Transverse colon (tissue), 4 donors: Measurements from ENCODE around the gene PRSS50. TPM values are rescaled to one million over a fixed set of nuclear protein-coding genes. Genes with fewer than 3 reads are reported as not detected.

ENCODE experiments used
- DNase-seq: peaks from one replicate; pipeline ENCODE4 v3.0.0-alpha.2; 2019
- H3K27ac ChIP-seq, 4 donors: fragments of 200-600 bp; sonication (generic); 2 replicates each; pipeline ENCODE4 v1.5.1; 2016 to 2018; ENCODE audit warnings: inconsistent platforms in 4 of 4
- H3K27me3 ChIP-seq: fragments of 200-600 bp; sonication (generic); 2 replicates; pipeline ENCODE4 v1.5.1; 2017; ENCODE audit warnings: inconsistent platforms
- H3K36me3 ChIP-seq, 4 donors: fragments of 200-600 bp; sonication (generic); 2 replicates each; pipeline ENCODE4 v1.5.1; 2017 to 2019; ENCODE audit warnings: inconsistent platforms in 4 of 4
- H3K4me1 ChIP-seq, 4 donors: fragments of 200-600 bp; sonication (generic); 2 replicates each; pipeline ENCODE4 v1.5.1; 2017 to 2020; ENCODE audit warnings: inconsistent platforms in 4 of 4
- H3K4me3 ChIP-seq, 4 donors: fragments of 200-600 bp; sonication (generic); 1 replicate in 1 of 4; 2 replicates in 3 of 4; pipeline versions ENCODE4 v1.5.1 to v1.6.1; 2017 to 2019; ENCODE audit warnings: inconsistent platforms in 4 of 4
- H3K9me3 ChIP-seq, 2 donors: fragments of 200-600 bp; sonication (generic); 2 replicates each; pipeline ENCODE4 v1.5.1; 2017 to 2019; ENCODE audit warnings: inconsistent platforms in 2 of 2
- EP300 ChIP-seq: sonication (generic); formaldehyde crosslinking; IDR thresholded peaks from one replicate; pipeline ENCODE4 v1.6.1; 2017; ENCODE audit warnings: antibody characterized with exemption, low read depth
- POLR2A ChIP-seq: fragments of 450-650 bp; IDR thresholded peaks from one replicate; pipeline ENCODE4 v1.6.1; 2016; ENCODE audit warnings: antibody characterized with exemption, mild to moderate bottlenecking, moderate library complexity
- POLR2AphosphoS5 ChIP-seq, 3 donors: sonication (generic); formaldehyde crosslinking; IDR thresholded peaks; one replicate each; pipeline ENCODE4 v1.6.1; 2016; ENCODE audit warnings: antibody characterized with exemption in 3 of 3
- WGBS, 2 donors: methylation state at CpG; one replicate each; pipeline ENCODE4 v1.1.5; 2018; ENCODE audit warnings: low coverage in 1 of 2; 5-methylcytosine and 5-hydroxymethylcytosine counted together
- in situ Hi-C, 4 donors: fragments of 200-750 bp; cut with MboI; loops; one replicate each; pipeline versions ENCODE4 v1.15.0 to v1.15.1; 2017; ENCODE audit warnings: low sequenced_read_pairs in 3 of 4, low pct_ligation_motif_present in 1 of 4, low pct_unique_long_range_greater_than_20kb in 1 of 4
- intact Hi-C: fragments of 100-400 bp; cut with DNase I; formaldehyde crosslinking; loops from one replicate; pipeline ENCODE4 v1.15.1; 2023; ENCODE audit warnings: low total_unique reads
- total RNA-seq, 4 donors: library from RNA; depleted of rRNA; stranded (reverse); fragments of >200 nt; gene quantifications; one replicate each; pipeline ENCODE4 v1.1.0, GENCODE V29; 2016
- TF ChIP-seq, protein P1 (sequence below), 5 experiments: fragments of 200-600 bp in 3 of 5; fragments of 450-650 bp in 2 of 5; sonication (generic) in 3 of 5; IDR thresholded peaks; 1 replicate in 2 of 5; 2 replicates in 3 of 5; pipeline ENCODE4 v1.5.1; 2016 to 2017; ENCODE audit warnings: antibody characterized with exemption in 5 of 5, inconsistent platforms in 3 of 5, mild to moderate bottlenecking in 2 of 5, moderate library complexity in 1 of 5

Gene PRSS50, protein sequence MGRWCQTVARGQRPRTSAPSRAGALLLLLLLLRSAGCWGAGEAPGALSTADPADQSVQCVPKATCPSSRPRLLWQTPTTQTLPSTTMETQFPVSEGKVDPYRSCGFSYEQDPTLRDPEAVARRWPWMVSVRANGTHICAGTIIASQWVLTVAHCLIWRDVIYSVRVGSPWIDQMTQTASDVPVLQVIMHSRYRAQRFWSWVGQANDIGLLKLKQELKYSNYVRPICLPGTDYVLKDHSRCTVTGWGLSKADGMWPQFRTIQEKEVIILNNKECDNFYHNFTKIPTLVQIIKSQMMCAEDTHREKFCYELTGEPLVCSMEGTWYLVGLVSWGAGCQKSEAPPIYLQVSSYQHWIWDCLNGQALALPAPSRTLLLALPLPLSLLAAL
- total RNA-seq: under 1 TPM in 1 of 4 donors, not detected in 3; 0.14 TPM

DNA sequence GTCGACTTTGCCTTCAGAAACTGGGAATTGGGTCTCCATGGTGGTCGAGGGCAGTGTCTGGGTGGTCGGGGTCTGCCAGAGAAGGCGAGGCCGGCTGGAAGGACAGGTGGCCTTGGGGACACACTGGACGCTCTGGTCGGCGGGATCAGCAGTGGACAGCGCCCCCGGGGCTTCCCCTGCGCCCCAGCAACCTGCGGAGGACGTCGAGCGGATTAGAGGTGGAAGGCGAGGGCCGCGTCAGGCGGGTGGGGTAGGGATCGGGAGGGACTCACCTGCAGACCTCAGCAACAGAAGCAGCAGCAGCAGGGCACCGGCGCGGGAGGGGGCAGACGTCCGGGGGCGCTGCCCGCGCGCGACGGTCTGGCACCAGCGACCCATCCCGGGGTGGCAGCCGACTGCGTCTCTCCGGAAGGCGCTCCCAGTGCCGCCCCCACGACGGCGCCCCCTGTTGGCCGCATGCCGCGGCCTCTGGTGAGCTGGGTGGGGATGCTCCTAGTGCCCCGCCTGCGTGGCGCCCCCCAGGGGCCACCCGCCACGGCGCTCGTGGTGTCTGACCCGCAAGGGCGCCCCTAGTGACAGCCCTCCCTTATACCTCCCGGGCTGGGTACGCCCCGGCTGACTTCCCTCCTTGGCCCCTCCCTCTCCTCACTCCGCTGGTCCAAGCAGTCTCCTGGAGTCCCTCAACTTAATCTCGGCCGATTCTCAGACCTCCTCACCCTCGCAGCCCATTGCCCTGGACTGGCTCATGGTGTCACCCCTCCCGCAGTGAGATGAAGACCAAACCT lies at the start of gene PRSS50:
TSS of gene PRSS50 (minus strand) at position 423 of the 785 bp plus-strand sequence. CDS start at position 378, 45 bp downstream.
- H3K4me1 ChIP-seq: no peaks in the 10 kb centered on the region
- no peaks in the 10 kb centered on the region for H3K36me3 ChIP-seq
- intact Hi-C loops: no loop called here
- peaks cover 27% of the 10 kb centered on the region for H3K27me3 ChIP-seq
- TF ChIP-seq, protein P1, sequence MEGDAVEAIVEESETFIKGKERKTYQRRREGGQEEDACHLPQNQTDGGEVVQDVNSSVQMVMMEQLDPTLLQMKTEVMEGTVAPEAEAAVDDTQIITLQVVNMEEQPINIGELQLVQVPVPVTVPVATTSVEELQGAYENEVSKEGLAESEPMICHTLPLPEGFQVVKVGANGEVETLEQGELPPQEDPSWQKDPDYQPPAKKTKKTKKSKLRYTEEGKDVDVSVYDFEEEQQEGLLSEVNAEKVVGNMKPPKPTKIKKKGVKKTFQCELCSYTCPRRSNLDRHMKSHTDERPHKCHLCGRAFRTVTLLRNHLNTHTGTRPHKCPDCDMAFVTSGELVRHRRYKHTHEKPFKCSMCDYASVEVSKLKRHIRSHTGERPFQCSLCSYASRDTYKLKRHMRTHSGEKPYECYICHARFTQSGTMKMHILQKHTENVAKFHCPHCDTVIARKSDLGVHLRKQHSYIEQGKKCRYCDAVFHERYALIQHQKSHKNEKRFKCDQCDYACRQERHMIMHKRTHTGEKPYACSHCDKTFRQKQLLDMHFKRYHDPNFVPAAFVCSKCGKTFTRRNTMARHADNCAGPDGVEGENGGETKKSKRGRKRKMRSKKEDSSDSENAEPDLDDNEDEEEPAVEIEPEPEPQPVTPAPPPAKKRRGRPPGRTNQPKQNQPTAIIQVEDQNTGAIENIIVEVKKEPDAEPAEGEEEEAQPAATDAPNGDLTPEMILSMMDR (IDR thresholded peaks at IDR 0.05): peak in 1 of 5 experiments; percentile 5
- no peak for TF ChIP-seq EP300
- in situ Hi-C loops: loop anchor here (10.0 to 25.0 kb wide), 6 partner anchors 145 to 645 kb away; partner anchors contain the start of gene MYL3 (in 1 of the 4)
- no peak within 1 kb of the TSS for H3K4me3 ChIP-seq
- H3K9me3 ChIP-seq: no peaks in the 10 kb centered on the region
- no peak for DNase-seq
- no peak within 1 kb of the TSS for H3K27ac ChIP-seq
- 69% methylated on average over 61 of the region's 61 CpGs; no CpG with 5 or more reads in 1 of the 2 donors for WGBS, 2 donors

DNA sequence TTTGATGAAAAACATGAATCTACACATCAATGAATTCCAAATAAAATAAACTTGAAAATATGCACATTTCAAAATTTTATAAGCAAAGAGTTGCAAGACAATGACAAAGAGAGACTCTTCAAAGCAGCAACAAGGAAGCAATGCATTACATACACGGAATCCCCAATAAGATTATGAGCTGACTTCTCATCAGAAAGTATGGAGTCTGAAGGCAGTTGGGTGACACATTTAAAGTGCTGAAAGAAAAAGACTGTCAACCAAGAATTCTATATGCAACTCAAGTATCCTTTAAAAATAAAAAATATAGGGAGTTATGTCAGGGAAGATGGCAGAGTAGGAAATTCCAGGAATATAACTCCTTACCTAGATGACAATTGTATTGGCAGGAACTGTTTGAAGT lies 46.5 kb upstream of the PRSS50 start:
- Histone ChIP-seq H3K27me3 (no peaks in the 10 kb centered on the region), H3K36me3 (no peaks in the 10 kb centered on the region), H3K9me3 (peaks cover 21 to 38% of the 10 kb centered on the region in 2 donors), H3K4me3 (no peak overlapping the region), H3K4me1 (no peaks in the 10 kb centered on the region), H3K27ac (no peak overlapping the region)
- TF ChIP-seq, protein P1 (IDR thresholded peaks at IDR 0.05): no peak
- TF ChIP-seq POLR2AphosphoS5 (IDR thresholded peaks at IDR 0.05) (no peak), EP300 (no peak), POLR2A (no peak)
- intact Hi-C loops: no loop called here
- WGBS, 2 donors: 83 to 100% methylated on average over 1 of the region's 1 CpG
- DNase-seq: no peak
- in situ Hi-C loops: no loop called here

DNA sequence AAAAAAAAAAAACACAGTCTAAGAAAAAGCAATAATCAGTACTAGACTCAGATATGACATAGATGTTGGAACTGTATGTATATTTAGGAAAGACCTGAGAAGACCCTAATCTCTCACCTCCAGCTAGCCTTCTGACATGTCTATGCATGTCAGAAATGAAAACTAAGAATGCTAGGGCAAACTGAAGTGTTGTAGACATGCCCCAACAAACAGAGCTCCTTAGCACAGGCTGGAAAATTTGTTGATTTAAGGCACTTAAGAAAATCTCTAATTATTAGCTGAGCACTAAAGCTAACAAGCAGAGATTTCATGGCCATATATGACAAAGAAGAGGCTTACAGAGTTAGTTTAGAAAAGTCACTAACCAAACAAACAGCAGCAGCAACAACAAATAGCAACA lies 45.5 kb upstream of the PRSS50 start:
- in situ Hi-C loops: no loop called here
- Histone ChIP-seq H3K4me3 (no peak overlapping the region), H3K9me3 (peaks cover 15 to 32% of the 10 kb centered on the region in 2 donors), H3K4me1 (no peaks in the 10 kb centered on the region), H3K27ac (no peak overlapping the region), H3K36me3 (no peaks in the 10 kb centered on the region), H3K27me3 (no peaks in the 10 kb centered on the region)
- intact Hi-C loops: no loop called here
- no peak for TF ChIP-seq EP300
- no peak for TF ChIP-seq POLR2AphosphoS5 (IDR thresholded peaks at IDR 0.05)
- TF ChIP-seq POLR2A: no peak
- TF ChIP-seq, protein P1 (IDR thresholded peaks at IDR 0.05): no peak
- DNase-seq: no peak
